ENCODE data around the gene AGPAT3.

Gene AGPAT3

DNA sequence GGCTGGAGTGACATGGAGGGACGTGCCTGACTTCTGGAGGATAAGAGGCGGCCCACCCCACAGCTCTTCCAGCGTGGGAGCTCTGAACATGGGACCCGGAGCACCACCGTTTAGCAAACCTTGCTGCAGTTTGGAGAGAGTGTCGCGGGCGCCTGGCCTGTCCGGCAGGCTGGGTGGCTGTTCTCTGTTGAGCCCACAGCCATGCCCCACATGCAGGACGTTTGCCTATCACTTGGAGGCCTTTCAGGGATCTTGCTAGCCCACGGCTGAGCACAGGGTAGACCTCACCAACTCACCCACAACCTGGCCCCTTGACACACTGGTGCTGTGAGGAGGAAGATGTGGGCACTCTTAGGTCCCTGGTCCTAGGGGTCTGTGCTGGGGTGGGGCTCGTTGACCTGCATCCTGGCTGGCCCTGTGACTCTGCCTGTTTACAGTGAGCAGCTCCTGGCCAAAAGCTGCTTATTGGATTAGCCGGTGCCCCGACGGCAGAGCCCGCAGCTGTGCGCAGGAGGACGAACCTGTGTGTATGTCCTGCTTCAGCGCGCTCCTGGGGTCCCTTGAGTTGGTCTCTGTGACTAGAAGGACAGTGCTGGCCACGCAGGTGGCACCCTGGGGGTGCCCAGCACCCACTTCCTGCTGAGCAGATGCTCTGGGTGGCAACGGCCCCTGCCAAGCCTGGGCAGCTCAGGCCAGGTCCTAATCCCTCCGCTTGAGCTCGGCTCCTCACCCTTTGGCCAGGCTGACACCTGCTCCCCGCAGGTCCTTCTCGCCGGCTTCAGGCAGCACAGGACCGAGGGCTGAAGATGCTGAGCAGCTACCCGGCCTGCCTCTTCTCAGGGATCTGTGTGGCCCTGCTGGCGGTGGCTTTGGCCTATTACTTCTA, 74.7 kb downstream of the AGPAT3 start:
- DNase-seq: no peak

DNA sequence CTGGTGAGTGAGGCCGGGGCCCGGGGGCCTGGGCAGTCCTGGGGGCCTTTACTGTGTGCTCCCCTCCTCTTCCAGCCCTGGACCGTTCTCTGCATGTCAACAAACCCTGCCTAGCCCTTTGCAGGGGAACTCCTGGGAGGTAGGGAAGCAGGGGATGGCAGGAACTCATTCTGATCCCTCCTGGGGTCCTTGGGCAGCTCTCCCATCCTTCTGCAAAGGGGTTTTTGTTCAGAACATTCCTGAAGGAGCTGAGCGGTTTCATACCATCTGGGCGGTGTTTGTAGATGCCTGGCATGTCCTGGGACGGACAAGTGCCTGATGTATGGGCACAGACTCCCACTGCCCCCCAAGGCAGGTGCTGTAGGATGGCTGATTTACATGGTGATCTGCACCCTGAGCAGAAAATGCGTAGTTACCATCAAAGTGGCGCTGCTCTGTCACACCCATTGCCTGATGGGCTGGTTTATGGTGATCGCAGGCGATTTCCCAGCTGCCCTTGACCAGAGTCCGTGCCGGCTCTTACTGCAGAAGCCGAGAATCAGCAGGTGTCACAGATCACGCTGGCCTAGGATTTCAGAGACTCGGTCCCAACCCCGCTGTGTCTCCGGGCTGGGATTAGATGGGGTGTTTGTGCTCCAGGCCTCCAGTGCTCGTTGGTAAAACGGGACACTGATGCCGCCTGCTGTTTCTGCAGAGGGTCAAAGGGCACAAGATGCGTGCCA, 75.5 kb downstream of the AGPAT3 start:
- no peak for DNase-seq

- DNase-seq: no peak
Observed at GRCh38 chr21:43942201-43942600, 77.2 kb downstream of the AGPAT3 start.

- DNase-seq: no peak
Observed at GRCh38 chr21:43942621-43943020, 77.6 kb downstream of the AGPAT3 start.

GRCh38 chr21:43943512-43944077, 78.6 kb downstream of the AGPAT3 start:
- DNase-seq: no peak

DNA sequence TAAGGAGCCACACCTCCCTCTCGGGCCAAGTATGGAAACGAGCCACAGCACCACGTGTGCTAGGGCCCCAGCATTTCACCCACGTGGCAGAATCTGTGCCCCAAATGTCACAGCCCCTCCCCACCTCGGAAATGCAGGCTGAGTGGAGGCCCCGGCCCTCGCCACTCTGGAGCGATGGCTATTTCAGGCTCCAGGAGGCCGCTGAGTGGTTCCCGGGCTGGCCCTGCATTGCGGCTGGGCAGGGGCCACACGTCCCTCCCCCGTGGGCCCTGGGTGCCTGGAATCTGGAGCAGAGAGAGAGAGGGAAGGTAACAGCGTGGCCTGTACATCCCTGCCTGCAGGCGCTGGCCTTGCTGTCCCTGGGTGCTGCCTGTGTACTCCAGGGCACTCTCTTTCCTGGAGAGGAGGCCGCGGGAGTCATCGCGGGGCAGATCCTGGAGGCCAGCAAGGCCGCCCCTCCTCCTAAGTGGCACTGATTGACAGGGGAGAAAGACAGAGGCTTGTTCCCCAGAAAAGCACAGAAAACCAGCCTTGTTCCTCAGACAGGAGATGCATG, 79.1 kb downstream of the AGPAT3 start:
- DNase-seq: no peak

- no peak for DNase-seq
Observed at GRCh38 chr21:43944757-43945156, 79.7 kb downstream of the AGPAT3 start.

DNA sequence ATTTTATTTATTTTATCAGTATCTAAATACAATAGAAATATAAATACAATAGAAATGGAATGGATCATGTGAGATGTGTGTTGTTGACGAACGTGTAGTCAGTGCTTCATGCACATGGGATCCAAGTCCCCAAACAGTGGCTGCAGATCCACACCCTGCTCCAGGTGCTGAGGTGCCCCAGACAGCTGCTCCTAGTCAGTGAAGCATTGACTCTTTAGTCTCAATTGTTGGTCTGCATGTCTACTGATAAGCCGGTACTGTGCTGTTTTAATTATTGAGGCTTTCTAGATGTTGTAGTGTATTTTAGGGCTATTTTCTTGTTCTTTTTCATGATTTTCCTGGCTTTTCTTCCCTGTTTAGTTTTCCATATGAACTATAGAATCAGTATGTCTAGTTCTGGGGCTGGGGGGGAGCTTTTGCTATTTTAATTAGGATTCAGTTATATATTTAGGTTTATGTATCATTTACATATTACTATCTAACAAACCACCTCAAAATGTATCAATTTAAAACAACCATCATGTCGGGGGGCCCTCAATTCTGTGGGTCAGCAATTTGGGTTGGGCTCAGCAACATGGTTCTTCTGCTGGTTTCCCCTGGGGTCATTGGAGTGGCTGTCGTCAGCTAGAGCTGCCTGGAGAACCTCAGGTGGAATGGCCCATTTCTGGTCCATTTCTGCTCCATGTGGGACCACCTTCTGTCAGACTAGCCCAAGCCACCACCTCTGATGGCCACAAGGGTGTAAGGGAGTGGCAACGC, 83.9 kb downstream of the AGPAT3 start:
- DNase-seq: no peak

- DNase-seq: no peak
Observed at GRCh38 chr21:43949499-43950208, 84.6 kb downstream of the AGPAT3 start.

DNA sequence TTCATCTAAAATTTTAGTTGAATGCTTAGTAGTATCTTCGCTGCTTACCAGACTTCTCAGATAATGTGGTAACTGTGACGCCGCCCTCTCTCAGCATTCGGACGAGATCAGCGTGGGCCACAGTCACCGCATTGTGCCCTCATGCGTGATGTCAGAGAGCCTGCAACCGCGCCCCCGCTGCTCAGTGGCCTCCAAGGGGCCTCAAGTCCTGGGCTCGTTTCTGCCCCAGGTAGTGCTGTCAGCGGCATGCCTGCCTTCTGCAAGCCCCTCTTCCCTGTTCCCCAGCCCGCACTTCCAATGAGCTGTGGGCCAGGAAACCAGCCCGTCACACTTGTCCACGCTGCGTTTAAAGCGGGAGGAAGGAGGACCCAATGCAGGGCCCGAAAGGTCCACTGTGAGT, 85.5 kb downstream of the AGPAT3 start:
- DNase-seq: no peak

GRCh38 chr21:43950936-43951335, 85.9 kb downstream of the AGPAT3 start:
- DNase-seq: no peak

DNA sequence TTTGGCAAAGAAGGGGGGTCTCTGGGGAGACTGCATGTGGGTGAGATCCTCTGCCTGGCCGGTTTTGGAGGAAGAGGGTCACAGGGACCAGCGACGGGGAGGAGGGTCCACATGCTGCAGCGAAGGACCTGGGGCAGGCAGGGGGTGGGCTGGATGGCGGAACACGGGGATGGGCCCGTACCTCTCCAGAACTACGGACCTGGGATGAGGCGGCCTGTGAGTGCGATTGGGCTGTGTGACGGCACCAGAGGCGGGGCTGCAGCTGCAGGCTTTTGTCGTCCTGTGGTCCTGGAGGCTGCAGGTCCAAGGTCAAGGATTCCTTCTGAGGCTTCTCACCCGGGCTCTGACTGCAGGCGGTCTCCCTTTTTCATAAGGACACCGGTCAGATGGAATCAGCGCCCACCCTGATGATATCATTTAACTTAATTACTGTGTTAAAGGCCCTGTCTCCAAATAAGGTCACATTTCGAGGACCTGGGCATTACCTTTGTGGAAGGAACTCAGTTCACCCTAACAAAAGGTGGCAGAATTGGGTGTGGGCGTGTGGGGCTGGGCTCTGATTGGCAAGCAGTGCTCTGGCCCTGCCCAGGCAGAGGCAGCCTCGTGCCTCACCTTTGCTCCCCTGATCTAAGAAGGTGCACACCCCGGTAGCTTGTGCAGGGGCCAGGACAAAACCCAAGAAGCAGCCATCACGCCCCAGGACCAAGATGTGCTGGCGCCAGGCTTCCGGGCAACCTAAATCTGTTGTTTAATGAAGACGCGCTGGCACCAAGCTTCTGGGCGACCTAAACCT, 87.1 kb downstream of the AGPAT3 start:
- no peak for DNase-seq

- no peak for DNase-seq
Observed at GRCh38 chr21:43953021-43953420, 88.0 kb downstream of the AGPAT3 start.

DNA sequence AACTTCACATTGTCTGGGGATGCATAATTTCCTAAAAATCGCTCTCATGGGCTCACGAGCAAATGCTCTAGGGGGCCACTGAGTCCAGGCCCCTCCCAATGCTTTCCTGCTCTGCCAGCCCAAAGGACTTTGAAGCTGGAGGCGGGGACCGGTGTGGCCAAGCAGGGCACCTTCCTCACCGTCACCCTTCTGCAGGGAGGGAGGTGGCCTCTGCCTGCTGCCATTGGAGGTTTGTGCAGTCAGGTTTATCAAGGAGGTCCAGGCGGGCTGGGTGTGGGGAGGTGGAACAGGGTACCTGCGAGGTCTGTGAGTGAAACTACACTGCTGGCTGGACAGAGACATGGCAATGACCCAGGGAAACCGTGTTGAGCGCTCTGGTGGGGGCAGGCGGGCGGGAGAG, 89.0 kb downstream of the AGPAT3 start:
- no peak for DNase-seq

DNA sequence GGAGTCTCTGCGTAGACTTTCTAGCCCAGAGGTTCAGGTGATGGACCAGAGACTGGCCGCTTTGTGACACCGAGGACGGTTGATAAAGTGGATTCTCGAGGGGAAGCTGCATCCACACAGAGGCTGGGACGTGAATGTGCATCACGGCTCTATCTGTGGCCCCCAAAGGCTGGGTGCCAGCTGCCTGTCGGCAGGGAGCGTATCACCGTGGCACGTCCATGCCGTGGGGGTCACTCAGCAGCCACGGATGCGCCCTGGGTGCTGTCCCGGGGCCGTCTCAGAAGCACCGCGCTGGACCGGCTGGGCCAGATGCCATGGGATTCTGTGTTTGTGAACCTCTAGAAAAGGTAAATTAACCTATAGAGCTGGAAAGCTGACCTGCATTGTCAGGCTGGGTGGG, 89.9 kb downstream of the AGPAT3 start:
- DNase-seq: no peak

DNA sequence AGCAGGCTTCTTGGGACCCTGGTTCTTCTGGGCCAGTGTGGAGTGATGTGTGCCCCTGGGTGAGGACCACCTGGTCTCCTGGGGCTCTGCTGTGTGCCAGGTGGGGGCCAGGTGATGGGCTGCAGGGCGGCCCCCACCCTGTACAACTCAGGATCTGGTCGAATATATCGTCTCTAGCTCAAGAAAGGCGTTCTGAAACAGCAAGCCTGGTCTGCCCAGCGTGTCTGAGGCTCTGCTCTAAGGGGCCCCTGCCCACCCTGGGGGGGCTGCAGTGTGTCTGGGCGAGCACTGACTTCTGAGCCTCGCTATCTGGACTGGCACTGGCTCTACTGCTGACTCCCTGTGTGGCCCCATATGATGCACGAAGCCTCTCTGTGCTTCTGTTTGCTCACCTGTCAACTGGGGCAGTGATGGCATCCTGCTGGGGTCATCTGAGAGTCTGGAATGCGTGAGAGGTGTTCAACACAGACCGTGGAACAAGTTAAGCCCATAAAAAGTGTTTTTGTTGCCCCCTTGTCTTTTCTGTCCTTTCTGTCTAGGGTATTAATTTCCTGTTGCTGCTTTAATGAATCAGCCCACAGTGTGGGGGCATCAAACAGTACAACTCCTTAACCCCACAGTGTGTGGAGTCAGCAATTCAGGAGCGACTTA, 91.1 kb downstream of the AGPAT3 start:
- no peak for DNase-seq

DNA sequence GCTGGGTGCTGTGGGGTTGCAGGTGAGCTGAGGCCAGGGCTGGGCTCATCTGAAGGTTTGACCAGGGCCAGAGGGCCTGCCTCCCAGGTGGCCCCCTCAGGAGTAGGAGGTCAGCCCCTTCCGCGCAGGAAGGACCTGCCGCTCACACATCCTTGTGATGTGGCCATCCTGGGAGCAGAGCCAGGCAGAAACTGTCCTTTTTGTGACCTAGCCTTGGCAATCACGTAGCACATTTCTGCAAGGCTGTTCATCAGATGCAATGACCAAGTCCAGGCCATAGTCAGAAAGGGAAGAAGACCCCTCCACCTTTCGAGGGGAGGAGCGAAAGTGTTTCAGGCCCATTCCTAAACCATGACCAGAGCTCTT, 91.6 kb downstream of the AGPAT3 start:
- no peak for DNase-seq

GRCh38 chr21:43957128-43957571, 92.1 kb downstream of the AGPAT3 start:
- no peak for DNase-seq

DNA sequence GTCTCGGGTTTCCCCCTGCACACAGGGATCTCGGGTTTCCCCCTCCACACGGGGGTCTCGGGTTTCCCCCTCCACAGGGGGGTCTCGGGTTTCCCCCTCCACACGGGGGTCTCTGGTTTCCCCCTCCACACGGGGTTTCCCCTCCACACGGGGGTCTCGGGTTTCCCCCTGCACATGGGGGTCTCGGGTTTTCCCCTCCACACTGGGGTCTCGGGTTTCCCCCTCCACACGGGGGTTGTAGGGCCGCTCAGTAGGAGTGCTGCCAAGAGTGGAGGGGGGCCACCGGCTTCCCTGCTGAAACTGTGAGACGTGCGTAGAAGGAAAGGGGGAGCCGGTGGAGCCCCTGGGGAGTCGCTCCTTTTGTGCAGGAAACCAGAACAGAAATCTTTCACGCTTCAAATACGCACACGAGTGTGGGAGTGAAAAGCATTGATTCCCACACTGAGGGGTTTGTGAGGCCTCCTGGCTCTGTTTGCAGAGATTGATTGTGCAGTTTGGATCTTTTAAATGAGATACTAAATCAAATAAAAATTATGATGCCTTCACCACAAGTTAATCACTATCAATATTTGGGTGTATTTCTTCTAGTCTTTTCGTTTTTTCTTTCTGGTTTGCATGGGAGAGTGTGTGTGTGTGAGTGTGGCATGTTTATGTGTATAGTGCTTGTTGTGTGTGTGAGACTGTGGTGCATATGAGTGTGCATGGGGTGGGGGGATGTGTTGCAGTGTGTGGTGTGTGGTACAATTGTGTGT, 92.8 kb downstream of the AGPAT3 start:
- no peak for DNase-seq
